SK-N-SH treated with all-trans-retinoic acid at 6 μM for 48 hours (cell line): ENCODE data around the gene MT4.

Experiments used
- ATAC-seq: fragments of 200-7000 bp; cut with Tn5 transposase; 3 replicates; pipeline ENCODE4 v1.9.1; 2020; ENCODE audit warnings: mild to moderate bottlenecking, moderate library complexity
- ARNTL ChIP-seq: fragments of 450-650 bp; formaldehyde crosslinking; IDR thresholded peaks from 2 replicates; pipeline ENCODE4 v1.5.0; 2020; ENCODE audit warnings: low read depth, mild to moderate bottlenecking, moderate library complexity, borderline replicate concordance
- BACH2 ChIP-seq: fragments of 250-450 bp; sonication (Bioruptor Pico); IDR thresholded peaks from 2 replicates; pipeline ENCODE4 v1.9.0; 2021; ENCODE audit warnings: mild to moderate bottlenecking, borderline replicate concordance
- CSDC2 ChIP-seq: fragments of 250-450 bp; sonication (Bioruptor Pico); IDR thresholded peaks from 2 replicates; pipeline ENCODE4 v1.5.0; 2020; ENCODE audit warnings: mild to moderate bottlenecking, moderate library complexity
- ESRRG ChIP-seq: fragments of 250-450 bp; sonication (Bioruptor Pico); IDR thresholded peaks from 2 replicates; pipeline ENCODE4 v1.6.1; 2021; ENCODE audit warnings: mild to moderate bottlenecking
- GLIS3 ChIP-seq: fragments of 250-450 bp; sonication (Bioruptor Pico); IDR thresholded peaks from 2 replicates; pipeline ENCODE4 v1.5.0; 2020; ENCODE audit warnings: mild to moderate bottlenecking, moderate library complexity
- ISL1 ChIP-seq: fragments of 250-450 bp; sonication (Bioruptor Pico); IDR thresholded peaks from 2 replicates; pipeline ENCODE4 v2.1.2; 2022; ENCODE audit warnings: mild to moderate bottlenecking, moderate library complexity
- OSR1 ChIP-seq: fragments of 250-450 bp; sonication (Bioruptor Pico); IDR thresholded peaks from 2 replicates; pipeline ENCODE4 v1.8.0; 2022; ENCODE audit warnings: moderate library complexity, mild to moderate bottlenecking, inconsistent platforms
- RARB ChIP-seq: fragments of 250-450 bp; sonication (Bioruptor Pico); IDR thresholded peaks from 2 replicates; pipeline ENCODE4 v1.8.0; 2021; ENCODE audit warnings: mild to moderate bottlenecking, moderate library complexity
- SNAI2 ChIP-seq: fragments of 250-450 bp; sonication (Bioruptor Pico); IDR thresholded peaks from 2 replicates; pipeline ENCODE4 v1.5.0; 2020; ENCODE audit warnings: mild to moderate bottlenecking, moderate library complexity
- TCF4 ChIP-seq: fragments of 250-450 bp; sonication (Bioruptor Pico); IDR thresholded peaks from 2 replicates; pipeline ENCODE4 v1.8.0; 2021; ENCODE audit warnings: mild to moderate bottlenecking, moderate library complexity, borderline replicate concordance
- TOX ChIP-seq: fragments of 250-450 bp; sonication (Bioruptor Pico); IDR thresholded peaks from 2 replicates; pipeline ENCODE4 v1.8.0; 2021; ENCODE audit warnings: mild to moderate bottlenecking, moderate library complexity, borderline replicate concordance
- TSHZ2 ChIP-seq: fragments of 250-450 bp; sonication (Bioruptor Pico); IDR thresholded peaks from 2 replicates; pipeline ENCODE4 v1.5.0; 2020; ENCODE audit warnings: mild to moderate bottlenecking, moderate library complexity
- ZC3H10 ChIP-seq: fragments of 250-450 bp; sonication (Bioruptor Pico); IDR thresholded peaks from 2 replicates; pipeline ENCODE4 v1.5.1; 2021; ENCODE audit warnings: mild to moderate bottlenecking, moderate library complexity
- ZFP3 ChIP-seq: fragments of 250-450 bp; sonication (Bioruptor Pico); IDR thresholded peaks from 2 replicates; pipeline ENCODE4 v1.5.0; 2020; ENCODE audit warnings: mild to moderate bottlenecking, moderate library complexity
- ZFP30 ChIP-seq: fragments of 450-650 bp; formaldehyde crosslinking; IDR thresholded peaks from 2 replicates; pipeline ENCODE4 v1.5.0; 2022; ENCODE audit warnings: mild to moderate bottlenecking, moderate library complexity
- ZNF565 ChIP-seq: fragments of 450-650 bp; formaldehyde crosslinking; conservative IDR thresholded peaks from 2 replicates; pipeline ENCODE4 v1.5.0; 2020; ENCODE audit warnings: low read depth, mild to moderate bottlenecking, moderate library complexity
- ZNF70 ChIP-seq: fragments of 450-650 bp; formaldehyde crosslinking; IDR thresholded peaks from 2 replicates; pipeline ENCODE4 v1.5.0; 2020; ENCODE audit warnings: mild to moderate bottlenecking, moderate library complexity
- ZNF8 ChIP-seq: fragments of 450-650 bp; formaldehyde crosslinking; IDR thresholded peaks from 2 replicates; pipeline ENCODE4 v1.5.0; 2020; ENCODE audit warnings: mild to moderate bottlenecking, moderate library complexity
- TF ChIP-seq, protein P1 (sequence below): fragments of 250-450 bp; sonication (Bioruptor Pico); IDR thresholded peaks from 2 replicates; pipeline ENCODE4 v1.5.1; 2020; ENCODE audit warnings: low read depth, mild to moderate bottlenecking, moderate library complexity
- TF ChIP-seq, protein P2 (sequence below): fragments of 250-450 bp; sonication (Bioruptor Pico); IDR thresholded peaks from 2 replicates; pipeline ENCODE4 v1.8.0; 2020; ENCODE audit warnings: mild to moderate bottlenecking, moderate library complexity, borderline replicate concordance

MT4 gene

GRCh38 chr16:56584276-56584675 lies 19.4 kb downstream of the MT4 start:
- no peak for TF ChIP-seq ZFP30 (CRISPR knock-in tag)
- no peak for TF ChIP-seq RARB (CRISPR knock-in tag)
- TF ChIP-seq TCF4 (CRISPR knock-in tag): no peak
- TF ChIP-seq ZC3H10: no peak
- TF ChIP-seq, protein P1, sequence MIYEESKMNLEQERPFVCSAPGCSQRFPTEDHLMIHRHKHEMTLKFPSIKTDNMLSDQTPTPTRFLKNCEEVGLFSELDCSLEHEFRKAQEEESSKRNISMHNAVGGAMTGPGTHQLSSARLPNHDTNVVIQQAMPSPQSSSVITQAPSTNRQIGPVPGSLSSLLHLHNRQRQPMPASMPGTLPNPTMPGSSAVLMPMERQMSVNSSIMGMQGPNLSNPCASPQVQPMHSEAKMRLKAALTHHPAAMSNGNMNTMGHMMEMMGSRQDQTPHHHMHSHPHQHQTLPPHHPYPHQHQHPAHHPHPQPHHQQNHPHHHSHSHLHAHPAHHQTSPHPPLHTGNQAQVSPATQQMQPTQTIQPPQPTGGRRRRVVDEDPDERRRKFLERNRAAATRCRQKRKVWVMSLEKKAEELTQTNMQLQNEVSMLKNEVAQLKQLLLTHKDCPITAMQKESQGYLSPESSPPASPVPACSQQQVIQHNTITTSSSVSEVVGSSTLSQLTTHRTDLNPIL (CRISPR knock-in tag): no peak
- no peak for TF ChIP-seq ZNF565 (CRISPR knock-in tag)
- no peak for TF ChIP-seq ZNF70
- TF ChIP-seq TOX (CRISPR knock-in tag): no peak
- TF ChIP-seq ESRRG (CRISPR knock-in tag): no peak
- TF ChIP-seq, protein P2, sequence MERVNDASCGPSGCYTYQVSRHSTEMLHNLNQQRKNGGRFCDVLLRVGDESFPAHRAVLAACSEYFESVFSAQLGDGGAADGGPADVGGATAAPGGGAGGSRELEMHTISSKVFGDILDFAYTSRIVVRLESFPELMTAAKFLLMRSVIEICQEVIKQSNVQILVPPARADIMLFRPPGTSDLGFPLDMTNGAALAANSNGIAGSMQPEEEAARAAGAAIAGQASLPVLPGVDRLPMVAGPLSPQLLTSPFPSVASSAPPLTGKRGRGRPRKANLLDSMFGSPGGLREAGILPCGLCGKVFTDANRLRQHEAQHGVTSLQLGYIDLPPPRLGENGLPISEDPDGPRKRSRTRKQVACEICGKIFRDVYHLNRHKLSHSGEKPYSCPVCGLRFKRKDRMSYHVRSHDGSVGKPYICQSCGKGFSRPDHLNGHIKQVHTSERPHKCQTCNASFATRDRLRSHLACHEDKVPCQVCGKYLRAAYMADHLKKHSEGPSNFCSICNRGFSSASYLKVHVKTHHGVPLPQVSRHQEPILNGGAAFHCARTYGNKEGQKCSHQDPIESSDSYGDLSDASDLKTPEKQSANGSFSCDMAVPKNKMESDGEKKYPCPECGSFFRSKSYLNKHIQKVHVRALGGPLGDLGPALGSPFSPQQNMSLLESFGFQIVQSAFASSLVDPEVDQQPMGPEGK (CRISPR knock-in tag): no peak
- no peak for TF ChIP-seq SNAI2 (CRISPR knock-in tag)
- TF ChIP-seq GLIS3: no peak
- TF ChIP-seq ZNF8 (CRISPR knock-in tag): no peak
- no peak for TF ChIP-seq ZFP3 (CRISPR knock-in tag)
- TF ChIP-seq BACH2 (CRISPR knock-in tag): no peak
- no peak for TF ChIP-seq ARNTL (CRISPR knock-in tag)
- TF ChIP-seq TSHZ2 (CRISPR knock-in tag): no peak
- ATAC-seq: no peak

- no peak for TF ChIP-seq ZNF70
- TF ChIP-seq GLIS3: no peak
- no peak for TF ChIP-seq RARB (CRISPR knock-in tag)
- no peak for TF ChIP-seq OSR1 (CRISPR knock-in tag)
- TF ChIP-seq ARNTL (CRISPR knock-in tag): no peak
- TF ChIP-seq ZNF565 (CRISPR knock-in tag): no peak
- TF ChIP-seq BACH2 (CRISPR knock-in tag): no peak
- TF ChIP-seq CSDC2 (CRISPR knock-in tag): no peak
- no peak for TF ChIP-seq ZFP3 (CRISPR knock-in tag)
- no peak for TF ChIP-seq ZC3H10
- no peak for TF ChIP-seq ISL1 (CRISPR knock-in tag)
- TF ChIP-seq, protein P2 (CRISPR knock-in tag): no peak
- TF ChIP-seq, protein P1 (CRISPR knock-in tag): no peak
- no peak for TF ChIP-seq TOX (CRISPR knock-in tag)
- TF ChIP-seq, all 23 proteins: peak for 0
- no peak for ATAC-seq
These were observed 23.9 kb downstream of the MT4 start for GRCh38 chr16:56588781-56589140.
